SK-N-MC (cell line): ENCODE measurements around the gene SRSF2.

Experiments
- EZH2 ChIP-seq: fragments of 200-600 bp; sonication (generic); IDR thresholded peaks from one replicate; pipeline ENCODE4 v1.6.1; 2017; ENCODE audit warnings: antibody characterized with exemption
- POLR2AphosphoS5 ChIP-seq: IDR thresholded peaks from 2 replicates; pipeline ENCODE4 v1.6.1; 2012; ENCODE audit warnings: mild to moderate bottlenecking, low read depth, low read length, borderline replicate concordance

DNA sequence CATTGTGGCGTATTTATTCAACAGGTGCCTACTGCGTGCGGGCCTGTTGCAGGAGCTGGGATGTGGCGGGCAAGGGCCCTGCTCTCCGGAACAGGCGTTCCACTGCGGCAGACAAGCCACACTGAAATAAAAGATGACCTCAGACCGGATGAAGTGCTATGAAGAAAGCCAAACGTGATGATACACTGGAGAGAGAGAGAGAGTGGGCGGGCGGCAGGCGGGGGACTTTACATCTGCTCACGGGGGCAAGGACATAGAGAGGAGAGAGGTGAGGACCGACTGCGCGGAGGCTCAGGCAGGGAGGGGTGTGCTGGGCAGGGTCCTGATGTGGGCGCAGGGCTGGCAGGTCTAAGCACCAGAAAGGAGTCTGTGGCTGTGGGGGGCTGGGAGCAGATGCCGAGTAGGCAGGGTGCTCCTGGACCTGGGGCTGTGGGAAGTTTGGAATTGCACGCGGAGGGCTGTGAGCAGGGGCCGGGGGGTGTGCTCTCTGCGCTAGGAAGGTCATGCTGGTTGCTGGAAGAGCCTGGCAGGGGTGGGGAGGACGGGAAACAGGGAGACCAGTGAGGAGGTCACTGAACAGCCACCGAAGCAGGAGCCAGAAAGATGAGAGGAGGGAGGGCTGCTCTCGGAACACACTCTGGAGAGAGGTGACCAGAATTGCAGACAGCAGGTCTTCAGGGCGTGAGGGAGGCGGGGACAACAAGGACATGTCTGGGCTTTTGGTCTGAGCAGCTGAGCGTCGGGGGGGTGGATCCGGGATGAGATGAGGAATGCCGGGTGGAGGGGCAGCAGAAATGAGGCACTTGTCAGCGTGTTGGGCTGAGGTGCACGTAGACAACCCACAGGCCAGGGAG, 36.3 kb downstream of the SRSF2 start:
- no peak for TF ChIP-seq POLR2AphosphoS5
- TF ChIP-seq EZH2 = no peak
